ENCODE measurements around the gene IDH3B.
"Not testable (repeated sequence)": the region's sequence is repeated elsewhere in the genome, so short reads cannot be mapped to it uniquely, and the experiment has no call there.

Gene IDH3B

DNA sequence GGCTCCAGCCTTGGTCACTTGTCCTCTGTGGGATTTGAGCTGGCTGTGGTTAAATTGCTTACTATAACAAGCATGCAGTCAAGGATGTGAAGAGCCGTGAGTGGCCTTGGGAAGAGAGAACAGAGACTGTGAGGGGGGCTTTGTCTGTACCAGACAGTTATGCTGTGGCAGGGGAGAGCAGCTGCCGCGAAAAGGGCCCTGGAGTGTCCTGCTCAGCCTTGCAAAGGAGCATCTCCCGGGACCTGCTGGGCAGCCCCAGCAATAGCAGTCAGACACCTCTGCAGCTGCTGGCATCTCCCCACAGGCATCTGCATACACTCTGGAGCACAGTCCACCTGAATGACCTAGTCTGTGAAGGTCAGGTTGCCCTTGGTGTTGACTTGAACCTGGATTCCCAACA, 34.9 kb upstream of the IDH3B start:
- TF ChIP-seq CTCF (IDR thresholded peaks at IDR 0.05; ENCODE audit: extremely low read depth, missing control alignments): no peak
- no peak for DNase-seq (ENCODE audit: low spot score)

DNA sequence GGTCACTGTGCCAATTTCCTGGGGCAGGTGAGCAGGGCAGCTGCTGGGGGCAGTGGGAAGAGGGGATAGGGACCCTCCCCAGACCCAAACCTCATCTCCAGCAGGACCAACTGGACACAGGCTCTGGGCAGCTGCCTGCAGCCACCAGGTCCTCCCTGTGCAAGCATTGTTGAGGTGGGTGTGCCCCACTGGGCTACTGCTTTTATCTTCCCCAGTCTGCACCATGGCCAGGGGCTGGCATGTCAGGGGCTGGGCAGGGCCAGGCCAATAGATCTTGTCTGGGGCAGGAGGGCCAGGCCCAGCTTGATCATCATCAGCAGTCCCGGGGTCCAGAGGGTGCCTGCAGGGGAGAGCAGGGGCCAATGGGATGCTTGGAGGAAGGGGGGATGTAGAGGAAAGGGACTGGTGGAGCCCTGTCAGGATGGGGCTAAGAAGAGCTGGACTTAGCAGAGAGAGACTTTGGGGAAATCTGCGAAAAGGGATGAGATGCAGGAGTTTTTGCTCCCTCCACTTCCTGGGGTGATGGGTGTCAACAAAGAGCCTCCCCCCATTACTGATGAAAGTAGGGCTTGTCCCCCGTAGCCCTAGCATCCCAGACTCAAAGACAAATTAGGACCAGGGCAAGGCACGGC, 34.3 kb upstream of the IDH3B start:
- DNase-seq (ENCODE audit: low spot score): no peak

GRCh38 chr20:2697768-2698167, 33.8 kb upstream of the IDH3B start:
- no peak for DNase-seq (ENCODE audit: low spot score)
- no peak for TF ChIP-seq CTCF (IDR thresholded peaks at IDR 0.05; ENCODE audit: extremely low read depth, missing control alignments)

More for the DNA sequence above, 34.3 kb upstream of the IDH3B start:
- TF ChIP-seq CTCF (IDR thresholded peaks at IDR 0.05; ENCODE audit: extremely low read depth, missing control alignments): no peak

- TF ChIP-seq CTCF (IDR thresholded peaks at IDR 0.05; ENCODE audit: extremely low read depth, missing control alignments): no peak
- DNase-seq (ENCODE audit: low spot score): no peak
These were observed 32.6 kb upstream of the IDH3B start for GRCh38 chr20:2696646-2697045.

DNA sequence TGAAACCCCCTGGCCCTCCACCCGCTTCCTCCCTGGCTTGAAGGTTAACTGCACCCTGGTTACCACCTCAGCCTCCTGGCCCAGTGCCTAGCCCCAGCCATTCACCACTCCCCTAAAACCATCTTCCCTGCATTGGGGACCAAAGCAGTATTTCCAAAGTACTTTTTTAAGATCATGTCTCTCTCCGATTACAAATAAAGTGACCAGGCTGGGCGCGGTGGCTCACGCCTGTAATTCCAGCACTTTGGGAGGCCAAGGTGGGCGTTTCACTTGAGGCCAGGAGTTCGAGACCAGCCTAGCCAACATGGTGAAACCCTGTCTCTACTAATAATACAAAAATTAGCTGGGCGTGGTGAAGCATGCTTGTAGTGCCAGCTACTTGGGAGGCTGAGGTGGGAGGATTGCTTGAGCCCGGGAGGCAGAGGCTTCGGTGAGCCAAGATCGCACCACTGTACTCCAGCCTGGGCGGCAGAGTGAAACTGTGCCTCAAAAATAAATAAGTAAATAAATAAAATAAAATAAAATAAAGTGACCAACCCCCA, 32.0 kb upstream of the IDH3B start:
- DNase-seq (ENCODE audit: low spot score): not testable (repeated sequence)

- no peak for TF ChIP-seq CTCF (IDR thresholded peaks at IDR 0.05; ENCODE audit: extremely low read depth, missing control alignments)
- no peak for DNase-seq (ENCODE audit: low spot score)
These were observed 31.4 kb upstream of the IDH3B start for GRCh38 chr20:2695206-2695983.

DNA sequence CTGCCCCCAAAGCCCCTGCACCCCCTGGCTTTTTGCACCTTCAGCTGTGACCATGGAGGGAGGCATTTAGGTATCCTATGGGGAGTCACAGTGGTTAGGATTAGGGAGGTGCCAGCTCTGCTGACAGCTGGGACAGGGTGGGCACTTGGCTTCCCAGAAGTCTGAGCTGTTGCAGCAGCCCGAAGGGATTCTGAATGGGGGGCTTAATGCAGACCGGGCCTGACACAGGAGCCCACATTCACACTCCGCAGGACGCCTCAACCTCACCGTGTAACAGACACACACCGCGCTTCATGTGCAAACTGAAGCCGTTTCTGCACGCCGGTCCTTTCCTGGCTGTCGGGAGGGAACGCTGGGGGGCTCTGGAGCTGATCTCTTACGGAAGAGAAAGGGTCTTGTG, 30.5 kb upstream of the IDH3B start:
- no peak for DNase-seq (ENCODE audit: low spot score)
- TF ChIP-seq CTCF (IDR thresholded peaks at IDR 0.05; ENCODE audit: extremely low read depth, missing control alignments): no peak
